Dedifferentiated amniotic fluid mesenchymal stem cell (primary cell): Measurements from ENCODE around the gene AVPR1B.

Source experiments
- DNase-seq: peaks from one replicate; pipeline ENCODE4 v3.0.0-alpha.2; 2016; ENCODE audit errors: extremely low spot score

AVPR1B gene

DNA sequence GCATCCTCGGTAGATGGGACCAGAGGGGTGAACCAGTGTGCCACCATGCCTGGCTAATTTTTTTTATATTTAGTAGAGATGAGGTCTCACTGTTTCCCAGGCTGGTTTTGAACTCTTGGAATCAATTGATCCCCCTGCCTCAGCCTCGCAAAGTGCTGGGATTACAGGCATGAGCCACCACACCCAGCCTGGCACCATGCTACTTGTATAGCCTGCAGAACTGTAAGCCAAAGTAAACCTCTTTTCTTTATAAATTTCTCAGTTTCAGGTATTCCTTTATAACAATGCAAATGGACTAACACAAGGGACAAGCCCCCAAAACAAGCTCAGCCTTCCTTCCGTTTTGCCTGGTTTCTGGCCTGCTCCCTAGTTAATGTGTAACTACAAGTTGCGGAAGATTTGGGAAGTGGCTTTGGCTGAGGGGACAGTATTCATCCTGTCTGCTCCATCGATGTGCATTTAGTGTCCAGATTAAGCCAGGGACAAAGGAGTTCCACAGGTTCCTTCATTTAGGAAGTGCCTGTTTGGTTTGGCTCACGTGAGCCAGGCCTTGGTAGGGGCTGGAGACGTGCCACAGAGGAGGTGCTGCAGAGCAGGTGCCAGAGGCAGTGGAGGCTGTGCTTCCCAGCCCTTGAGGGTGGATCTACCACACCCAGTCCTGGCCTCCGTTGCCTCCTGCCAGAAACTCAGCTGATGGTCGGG, 4.4 kb downstream of the AVPR1B start:
- no peak for DNase-seq

DNA sequence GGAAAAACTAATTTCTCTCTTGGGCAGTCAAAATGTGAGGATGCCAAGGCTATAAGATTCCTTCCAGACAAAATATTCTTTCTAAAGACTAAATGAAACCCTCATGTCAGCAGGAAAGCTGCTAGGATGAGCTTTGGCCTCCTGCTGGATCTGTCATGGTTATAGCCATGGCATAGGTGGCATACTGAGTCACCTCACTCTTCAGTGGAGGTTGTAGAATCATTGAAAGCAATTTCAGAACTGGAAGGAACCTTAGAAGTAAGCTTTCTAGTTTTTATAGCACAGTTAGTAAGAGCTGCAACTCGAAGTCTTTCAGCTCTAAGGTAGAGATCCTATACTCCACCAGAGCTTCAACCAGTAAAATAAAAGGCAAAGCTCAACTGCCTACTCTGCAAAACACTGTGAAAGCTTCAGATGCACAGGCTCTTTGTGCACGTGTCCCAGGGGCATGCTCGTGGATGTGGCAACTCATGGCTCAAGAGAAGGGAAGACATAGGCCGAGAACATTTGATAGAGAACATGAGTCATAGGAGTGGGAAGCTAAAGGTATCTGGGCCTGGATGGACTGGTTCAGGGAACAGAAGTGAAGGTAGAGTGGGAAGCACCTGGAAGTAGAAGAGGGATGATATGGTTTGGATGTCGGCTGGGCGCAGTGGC, 5.8 kb downstream of the AVPR1B start:
- DNase-seq, result no peak

DNA sequence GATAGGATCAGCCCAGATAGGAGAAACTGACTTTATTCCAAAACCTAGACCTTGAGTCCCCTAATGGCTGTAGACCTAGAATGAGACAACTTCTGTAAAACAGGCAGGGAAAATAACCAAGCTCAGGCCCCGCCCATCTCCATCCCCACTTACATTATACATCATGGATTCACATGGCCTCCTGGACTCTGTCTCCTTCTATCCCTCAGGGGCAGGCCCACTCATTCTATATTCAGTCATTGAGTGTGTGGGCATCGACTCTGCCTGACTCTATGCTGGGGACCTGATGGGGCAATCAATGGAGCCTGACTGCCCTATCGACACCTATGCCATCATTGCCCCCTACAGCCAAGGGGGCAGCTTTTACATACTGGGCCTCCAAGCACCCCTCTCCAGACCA, 6.4 kb downstream of the AVPR1B start:
- DNase-seq, result no peak

DNA sequence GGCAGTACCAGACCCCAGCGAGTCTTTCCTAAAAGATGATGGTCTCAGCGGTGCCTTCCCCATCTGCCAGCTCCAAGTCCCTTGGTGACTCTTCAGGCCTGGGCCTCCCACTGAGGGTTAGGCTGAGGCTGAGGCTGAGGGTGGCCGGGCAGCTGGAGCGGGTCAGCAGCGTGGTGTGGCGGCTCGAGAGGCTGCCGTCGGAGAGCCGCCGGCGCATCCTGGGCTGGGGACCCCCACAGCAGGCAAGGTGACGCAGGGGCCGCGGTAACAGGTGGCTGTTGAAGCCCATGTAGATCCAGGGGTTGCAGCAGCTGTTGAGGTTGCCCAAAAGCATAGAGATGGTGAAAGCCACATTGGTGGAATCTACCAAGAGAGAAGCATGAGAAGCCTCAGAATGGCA, 7.0 kb downstream of the AVPR1B start:
- no peak for DNase-seq

DNA sequence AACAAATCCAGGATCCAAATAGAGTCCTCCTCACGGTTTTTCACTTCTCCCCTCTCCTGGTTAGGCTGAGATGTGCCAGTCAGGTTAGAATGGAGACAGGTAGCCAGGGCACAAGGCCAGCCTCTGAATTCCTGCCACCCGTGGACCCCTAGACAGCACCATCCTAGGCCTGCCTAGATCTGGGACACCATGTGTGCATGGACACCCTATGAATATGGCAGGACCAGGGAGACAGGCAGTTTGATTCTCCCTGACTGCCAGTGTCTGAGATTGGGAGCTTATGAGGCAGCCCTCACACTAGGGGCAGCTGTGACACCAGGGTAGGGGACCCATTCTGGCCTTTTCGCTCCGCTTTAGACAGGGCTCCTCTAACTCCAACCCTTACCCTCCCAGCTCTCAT, 7.5 kb downstream of the AVPR1B start:
- DNase-seq, result no peak

DNA sequence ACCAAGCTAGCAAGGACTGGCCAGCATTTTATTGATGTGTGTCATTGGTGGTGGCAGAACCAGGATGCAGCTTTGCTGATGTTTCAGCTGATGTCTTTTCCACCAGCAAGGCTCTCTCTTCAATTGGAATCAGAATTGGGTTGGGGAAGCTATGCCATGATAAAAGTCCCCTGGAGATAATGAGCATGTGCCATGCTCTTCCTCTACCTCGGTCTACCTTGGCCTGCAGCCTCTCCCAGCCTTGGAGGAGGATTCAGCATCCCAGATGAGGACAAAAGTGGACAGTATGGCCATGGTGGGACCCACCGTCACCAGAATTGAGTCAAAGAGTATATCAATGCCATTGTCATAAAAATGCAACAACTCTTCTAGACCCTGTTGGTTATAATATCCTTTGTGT, 8.6 kb downstream of the AVPR1B start:
- DNase-seq, result no peak

DNA sequence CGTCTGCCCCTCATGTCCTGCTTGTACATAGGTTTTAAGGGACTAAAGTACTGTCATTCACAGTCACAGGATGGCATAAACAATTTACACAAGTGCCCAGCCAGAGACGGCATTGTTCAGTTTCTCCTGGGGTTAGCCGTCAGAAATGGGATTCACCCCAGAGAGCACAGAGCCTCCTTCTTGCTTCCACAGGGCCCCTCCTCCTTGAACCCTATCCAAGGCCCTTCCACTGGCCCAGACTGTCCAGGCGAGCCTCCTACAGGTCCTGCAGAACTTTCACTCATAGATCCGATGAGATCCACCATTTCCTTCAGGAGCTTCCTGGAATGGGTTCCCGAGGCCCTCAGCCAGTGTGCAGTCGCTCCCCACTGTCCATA, 10.0 kb downstream of the AVPR1B start:
- no peak for DNase-seq

DNA sequence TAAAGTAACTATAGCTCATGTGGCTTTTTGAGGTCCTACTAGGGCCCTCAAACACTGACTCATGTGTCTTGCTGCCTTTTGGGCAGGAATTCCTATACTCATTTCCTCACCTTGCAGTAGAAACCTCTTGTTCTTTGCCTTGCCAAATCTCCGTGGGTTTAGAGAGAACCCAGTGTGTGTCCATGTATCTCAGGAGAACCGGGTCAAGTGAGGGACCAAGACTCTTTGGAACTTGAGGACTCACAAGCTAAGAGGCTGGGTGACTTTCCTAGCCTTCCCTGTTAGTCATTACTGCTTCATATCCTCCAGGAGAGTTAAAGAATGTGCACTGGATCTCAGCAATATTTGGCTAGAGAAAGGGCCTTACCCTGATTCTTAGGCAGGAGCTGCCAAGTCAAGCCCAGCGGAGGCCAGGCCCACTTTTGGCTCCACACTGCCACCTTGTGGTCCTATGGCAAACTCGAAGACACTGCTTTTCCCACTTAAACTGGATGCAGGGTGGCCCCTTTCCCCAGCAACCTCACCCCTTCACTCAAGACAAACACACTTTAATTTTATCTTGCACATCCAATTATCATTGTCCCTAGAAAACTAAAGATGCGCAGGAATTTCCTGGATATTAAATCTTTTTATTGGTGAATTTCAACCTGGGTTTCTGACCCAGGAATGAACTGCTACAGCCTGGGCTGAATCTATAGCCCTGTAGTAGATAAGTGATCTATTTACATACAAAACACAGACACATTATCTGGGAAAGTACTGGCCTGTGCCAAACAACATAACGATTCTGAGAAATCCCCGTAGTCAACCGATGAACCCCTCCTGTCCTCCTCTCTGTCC, 10.6 kb downstream of the AVPR1B start:
- peak; percentile 88 for DNase-seq

DNA sequence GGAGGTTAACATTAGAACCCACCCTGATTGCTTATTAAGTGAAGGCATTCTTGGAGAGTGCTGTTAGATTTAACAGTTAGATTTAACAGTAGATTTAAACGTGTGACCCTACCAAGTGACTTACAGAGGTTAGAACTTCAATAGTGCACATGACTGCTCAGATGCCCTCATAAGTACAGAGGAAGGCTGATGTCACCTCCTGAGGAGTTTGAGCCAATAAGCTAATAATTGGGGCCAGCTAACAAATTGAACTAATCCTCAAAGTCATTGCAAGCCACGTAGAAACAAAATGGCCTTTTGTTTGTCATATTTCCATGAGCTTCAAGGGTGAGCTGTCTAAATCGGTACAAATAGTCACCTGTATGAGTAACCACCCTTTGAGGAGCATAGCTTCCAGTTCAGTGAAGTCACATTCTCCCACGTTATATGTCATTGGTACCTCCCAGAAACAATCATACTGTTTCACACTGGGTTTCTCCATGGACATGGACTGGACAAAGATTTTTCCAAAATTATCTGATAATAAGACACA, 11.7 kb downstream of the AVPR1B start:
- DNase-seq, result no peak

DNA sequence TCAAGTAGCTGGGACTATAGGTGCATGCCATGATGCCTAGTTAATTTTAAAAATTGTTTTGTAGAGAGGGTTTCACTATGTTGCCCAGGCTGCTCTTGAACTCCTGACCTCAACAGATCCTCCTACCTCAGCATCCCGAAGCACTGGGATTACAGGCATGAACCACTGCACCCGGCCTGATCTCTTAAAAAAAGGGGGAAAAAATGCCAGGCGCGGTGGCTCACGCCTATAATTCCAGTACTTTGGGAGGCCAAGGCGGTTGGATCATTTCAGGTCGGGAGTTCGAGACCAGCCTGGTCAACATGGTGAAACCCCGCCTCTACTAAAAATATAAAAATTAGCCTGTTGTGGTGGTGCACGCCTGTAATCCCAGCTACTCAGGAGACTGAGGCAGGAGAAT, 13.2 kb downstream of the AVPR1B start:
- no peak for DNase-seq

DNA sequence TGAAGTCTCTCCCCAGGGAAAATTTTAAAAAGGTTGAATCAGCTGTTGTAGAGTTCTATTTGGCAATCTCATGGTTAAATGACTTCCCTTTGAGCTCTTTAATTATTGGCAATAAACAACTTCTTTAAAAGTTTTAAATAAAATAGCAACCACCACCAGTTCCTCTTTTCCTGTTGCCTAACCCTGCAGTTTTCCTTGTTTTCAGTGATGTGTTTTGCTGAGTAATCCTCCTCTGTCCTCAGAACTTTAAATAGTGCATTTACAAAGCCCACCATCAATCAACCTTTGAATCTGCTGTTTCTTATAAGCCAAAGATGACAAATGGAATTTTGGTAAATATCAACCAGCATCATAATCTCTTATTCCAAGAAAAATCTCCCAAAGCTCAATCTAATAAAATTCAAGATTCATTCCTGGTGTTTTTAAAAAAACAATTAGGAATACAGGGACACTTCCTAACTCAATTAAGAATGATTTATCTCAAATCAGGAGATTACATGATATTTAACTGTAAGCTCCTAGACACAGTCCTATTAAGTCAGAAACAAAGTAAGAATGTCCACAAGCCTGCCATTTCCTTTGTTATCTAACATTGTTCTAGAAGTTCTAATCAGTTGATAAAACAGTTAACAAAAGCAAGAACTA, 14.8 kb downstream of the AVPR1B start:
- DNase-seq, result no peak

DNA sequence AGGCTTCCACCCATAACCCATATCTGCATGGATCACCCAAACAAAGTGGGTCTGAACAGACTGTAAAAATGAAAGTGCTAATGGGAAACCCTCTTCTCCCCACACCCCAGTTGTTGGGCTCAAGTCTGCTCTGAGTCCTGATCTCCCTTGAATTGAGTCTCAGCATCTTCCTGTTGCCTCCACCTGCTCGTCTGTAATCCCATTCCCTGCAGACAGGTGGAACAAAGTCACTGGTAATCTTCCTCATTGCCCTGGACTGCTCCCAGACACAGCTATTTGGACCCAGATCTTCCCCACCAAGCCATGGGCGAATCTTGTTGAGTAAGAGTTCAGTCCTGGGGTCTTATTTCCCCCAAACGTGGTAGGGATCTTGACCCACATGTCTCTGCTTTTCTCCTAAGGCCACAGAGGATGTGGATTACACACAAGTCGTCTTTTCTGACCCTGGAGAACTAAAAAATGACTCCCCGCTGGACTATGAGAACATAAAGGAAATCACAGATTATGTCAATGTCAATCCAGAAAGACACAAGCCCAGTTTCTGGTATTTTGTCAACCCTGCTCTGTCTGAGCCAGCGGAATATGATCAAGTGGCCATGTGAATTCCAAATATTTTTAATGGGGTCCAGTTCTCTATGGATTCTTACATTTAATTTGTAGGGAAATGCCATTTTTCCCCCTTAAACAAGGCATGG, 15.7 kb downstream of the AVPR1B start:
- DNase-seq, result no peak

DNA sequence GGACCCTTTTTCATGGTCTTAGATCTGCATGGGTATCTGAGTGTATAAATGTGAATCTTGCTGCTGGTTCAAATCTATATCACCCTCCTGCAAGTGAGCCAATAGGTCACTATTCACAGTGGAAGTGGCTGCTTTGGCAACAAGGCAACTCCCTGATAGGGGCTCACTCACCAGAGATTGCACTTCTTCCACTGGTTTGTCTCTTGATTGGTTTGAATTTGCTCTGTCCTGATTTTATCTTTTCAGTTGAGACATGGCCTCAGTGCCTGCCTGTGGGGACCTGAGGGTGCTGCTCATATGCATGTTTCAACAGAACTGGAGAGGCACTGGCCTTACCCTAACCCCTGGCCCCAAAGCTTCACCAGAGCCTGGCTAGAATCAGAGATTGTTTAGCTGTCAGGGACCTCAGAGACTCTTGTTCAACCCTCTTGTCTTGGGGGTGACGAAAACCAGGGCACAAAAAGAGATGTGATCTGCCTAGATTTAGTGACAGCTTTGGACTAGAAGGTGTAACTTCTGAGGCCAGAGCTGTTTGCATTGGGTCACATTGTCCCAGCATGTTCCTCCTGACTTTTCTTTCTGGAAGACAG, 16.9 kb downstream of the AVPR1B start:
- DNase-seq, result no peak

DNA sequence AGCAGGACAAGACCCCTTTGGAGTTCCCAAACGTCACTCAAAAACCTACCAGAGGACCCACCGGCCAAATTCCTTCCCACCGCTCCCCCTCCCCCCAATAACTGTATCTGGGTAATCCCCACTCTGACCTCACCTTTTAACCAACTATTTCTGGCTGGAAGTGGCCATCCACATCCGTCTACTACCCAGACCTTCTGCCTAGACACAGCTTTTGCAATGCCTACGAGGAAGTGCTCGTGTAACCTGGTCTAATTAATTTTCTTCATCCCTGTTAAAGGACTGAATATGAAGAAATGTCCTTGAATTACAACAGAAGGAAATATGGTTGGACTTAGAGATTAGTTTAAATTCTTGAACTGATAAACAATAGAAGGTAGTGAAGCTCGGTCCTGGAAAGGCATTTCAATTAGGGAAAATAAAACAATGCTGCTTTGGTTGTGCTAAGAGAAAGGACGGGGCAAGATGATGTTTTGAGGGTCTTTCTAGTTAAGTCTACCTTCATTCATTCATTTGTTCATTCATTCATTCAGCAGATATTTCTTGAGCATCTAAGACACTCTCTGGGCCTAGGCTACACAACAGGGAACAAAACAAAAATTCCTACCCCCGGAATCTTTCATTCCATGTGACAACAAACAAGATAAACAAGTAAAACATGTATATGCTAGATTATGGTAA, 18.8 kb downstream of the AVPR1B start:
- no peak for DNase-seq

DNA sequence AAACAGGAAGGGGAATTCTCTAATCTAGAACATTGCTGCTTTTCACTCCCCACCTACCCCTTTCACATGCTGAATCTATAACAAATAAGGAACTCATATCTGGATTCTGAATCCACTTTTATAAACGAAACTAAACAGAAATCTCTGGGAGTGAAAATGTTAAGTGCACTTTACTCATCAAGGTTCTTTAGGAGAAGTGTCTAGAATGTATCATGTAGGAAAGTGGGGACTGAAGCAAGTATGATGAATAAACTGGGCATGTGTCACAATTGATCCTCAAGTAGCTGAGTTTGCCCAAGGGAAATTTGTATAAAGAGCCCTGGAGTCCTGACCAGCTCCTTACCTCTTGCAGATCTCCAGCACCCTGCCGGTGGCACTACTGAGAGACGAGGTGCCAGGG, 19.8 kb downstream of the AVPR1B start:
- DNase-seq, result no peak

DNA sequence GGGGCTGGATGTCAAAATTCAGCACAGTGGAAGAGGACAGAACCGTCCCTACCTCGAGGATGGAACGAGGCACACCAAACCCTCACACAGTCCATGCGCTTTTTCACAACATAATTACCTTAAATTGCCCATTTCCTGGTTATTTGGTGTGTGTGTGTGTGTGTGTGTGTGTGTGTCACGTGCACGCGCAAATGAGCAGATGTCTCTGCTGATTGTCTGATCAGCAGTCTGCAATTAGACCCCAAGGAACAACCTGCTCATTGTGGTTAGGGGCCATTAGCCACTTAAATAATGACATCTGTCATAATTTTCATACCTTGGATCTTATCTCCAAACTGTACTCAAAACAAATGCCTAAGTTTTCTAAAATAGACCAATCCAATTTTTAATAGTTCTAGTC, 23.2 kb downstream of the AVPR1B start:
- no peak for DNase-seq

DNA sequence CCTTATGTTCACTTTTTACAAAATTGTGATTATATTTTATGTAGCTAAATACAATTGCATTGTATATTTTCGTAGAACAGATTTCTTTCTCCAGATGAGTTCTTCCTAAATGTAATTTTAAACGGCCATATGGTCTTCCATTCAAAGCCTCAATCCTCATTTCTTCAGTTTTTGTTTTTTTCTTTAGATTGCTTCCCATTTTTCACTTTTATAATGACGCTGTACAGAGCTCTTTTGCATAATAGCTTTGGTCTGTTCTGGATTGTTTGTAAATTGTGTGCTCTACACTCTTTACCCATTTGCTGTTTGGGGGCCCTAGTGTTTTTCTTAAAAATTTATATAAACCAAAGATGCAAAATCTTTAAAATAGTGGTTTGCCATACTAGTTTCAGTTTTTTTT, 27.8 kb downstream of the AVPR1B start:
- DNase-seq, result no peak

DNA sequence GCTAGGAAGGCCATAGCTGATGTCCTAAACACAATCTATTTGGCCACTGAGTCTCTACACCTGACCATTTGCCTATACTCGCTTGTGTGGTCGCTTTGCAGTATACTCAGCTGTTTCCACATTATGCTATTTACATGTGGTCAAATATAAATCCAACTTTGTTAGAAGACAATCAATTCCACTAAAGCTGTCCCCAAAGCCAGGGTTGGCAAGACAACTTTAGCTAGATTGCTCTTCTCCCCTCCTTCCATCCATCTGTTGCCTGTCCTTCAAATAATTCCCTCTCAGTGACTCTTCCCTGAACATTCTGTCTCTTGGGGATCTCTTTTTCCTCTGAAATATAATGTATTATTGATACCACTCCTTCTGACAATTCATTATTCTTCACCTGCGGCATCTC, 30.1 kb downstream of the AVPR1B start:
- no peak for DNase-seq

DNA sequence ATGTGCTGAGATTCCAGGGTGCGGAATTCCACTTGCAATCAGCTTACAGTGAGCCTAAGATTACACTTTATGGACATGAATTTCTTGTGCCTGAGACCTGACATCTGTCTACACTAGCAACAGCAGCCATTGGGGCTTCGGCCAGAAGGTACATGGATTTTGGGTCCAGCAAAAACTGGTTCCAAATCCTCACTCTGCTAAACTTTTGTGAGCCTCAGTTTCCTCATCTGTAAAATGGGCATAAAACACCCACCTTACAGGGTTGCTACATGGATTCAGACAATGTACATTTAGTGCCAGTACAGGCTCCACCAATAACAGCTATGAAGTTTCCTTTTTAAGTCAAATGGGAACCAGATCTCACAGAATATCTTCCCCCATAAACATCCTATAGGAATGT, 33.4 kb downstream of the AVPR1B start:
- DNase-seq, result no peak

DNA sequence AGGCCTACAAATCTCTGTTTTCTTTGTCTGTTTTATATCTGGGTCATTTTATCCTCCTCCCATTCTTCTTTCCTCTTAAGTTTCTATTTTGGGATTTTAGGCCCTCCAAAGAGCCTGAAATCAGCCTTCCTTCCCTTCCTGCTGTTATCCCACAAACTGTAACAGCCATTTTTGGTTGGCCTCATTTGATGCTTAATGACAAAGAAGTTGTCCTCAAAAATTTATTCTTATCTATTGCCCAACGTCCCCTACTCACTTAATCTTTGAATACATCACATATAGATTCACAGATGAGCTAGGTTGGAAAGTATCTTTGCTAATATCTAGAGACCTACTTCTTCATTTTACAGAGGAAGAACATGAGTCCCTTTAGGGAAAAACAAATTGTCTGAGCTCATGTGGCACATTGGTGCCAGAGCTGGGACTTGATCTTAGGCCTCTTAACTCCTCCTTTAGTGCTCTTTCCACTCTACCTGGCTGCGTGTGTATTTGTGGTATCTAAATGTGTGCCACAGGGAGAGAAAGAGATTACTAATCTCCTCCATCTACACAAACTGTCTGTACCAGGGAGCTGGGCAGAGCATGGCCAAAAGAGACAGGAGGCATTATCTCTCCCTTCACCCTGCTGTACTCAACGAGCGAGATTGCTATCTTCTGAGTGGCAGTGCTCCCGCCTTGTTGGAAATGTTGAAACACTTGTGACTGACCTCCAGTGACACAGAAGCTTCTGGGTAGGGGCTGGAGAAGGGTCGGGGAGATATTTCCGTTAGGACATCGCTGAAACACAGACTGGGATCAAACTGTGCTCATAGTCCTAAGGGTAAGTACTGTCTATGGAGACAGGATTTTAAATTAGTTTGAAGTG, 34.1 kb downstream of the AVPR1B start:
- no peak for DNase-seq
